Aorta (tissue), 5 donors: Measurements from ENCODE around the gene MPG. TPM values are rescaled to one million over a fixed set of nuclear protein-coding genes. Genes with fewer than 3 reads are reported as not detected.

Experiments used
- ATAC-seq: fragments of 200-7000 bp; cut with Tn5 transposase; one replicate; pipeline ENCODE4 v1.9.1; 2022; ENCODE audit warnings: moderate library complexity; ENCODE audit not compliant: low FRiP score
- DNase-seq, 2 donors: peaks; one replicate each; pipeline ENCODE4 v3.0.0-alpha.2; 2020
- H3K27ac ChIP-seq, 2 donors: one replicate each; pipeline ENCODE4 v1.5.1; 2013; ENCODE audit warnings: low read length in 2 of 2, mild to moderate bottlenecking in 2 of 2, moderate library complexity in 2 of 2, control low read depth in 1 of 2, inconsistent platforms in 1 of 2, low read depth in 1 of 2
- H3K27me3 ChIP-seq, 2 donors: one replicate each; pipeline ENCODE4 v1.6.1; 2013; ENCODE audit warnings: control low read depth in 1 of 2, low read length in 1 of 2, mild to moderate bottlenecking in 1 of 2, moderate library complexity in 1 of 2; ENCODE audit not compliant: insufficient read depth in 2 of 2, control insufficient read depth in 1 of 2
- H3K36me3 ChIP-seq, 2 donors: one replicate each; pipeline ENCODE4 v1.6.1; 2013; ENCODE audit warnings: control low read depth in 1 of 2, low read length in 1 of 2, mild to moderate bottlenecking in 1 of 2; ENCODE audit not compliant: insufficient read depth in 2 of 2, control insufficient read depth in 1 of 2
- H3K4me1 ChIP-seq, 2 donors: one replicate each; pipeline ENCODE4 v1.6.1; 2013; ENCODE audit warnings: low read length in 2 of 2, control low read depth in 1 of 2, mild to moderate bottlenecking in 1 of 2, moderate library complexity in 1 of 2; ENCODE audit not compliant: insufficient read depth in 2 of 2, control insufficient read depth in 1 of 2
- H3K4me3 ChIP-seq, 2 donors: one replicate each; pipeline ENCODE4 v1.5.1; 2013; ENCODE audit warnings: low read length in 2 of 2, control low read depth in 1 of 2, mild to moderate bottlenecking in 1 of 2
- H3K9me3 ChIP-seq: one replicate; pipeline ENCODE4 v1.6.1; 2013; ENCODE audit warnings: mild to moderate bottlenecking, low read length; ENCODE audit not compliant: control insufficient read depth
- WGBS, 2 donors: extraction: QIAGEN DNeasy Blood & Tissue Kit; methylation state at CpG; one replicate each; pipeline ENCODE4 v1.1.7; 2013; 5-methylcytosine and 5-hydroxymethylcytosine counted together
- intact Hi-C, 2 donors: fragments of 100-400 bp; cut with DNase I; formaldehyde crosslinking; loops; one replicate each; pipeline versions ENCODE4 v1.14.2 to v1.15.0; 2022
- polyA plus RNA-seq, 2 donors: library from polyadenylated mRNA; stranded (reverse); fragments of 200-250 nt; gene quantifications; one replicate each; pipeline ENCODE4 v1.2.3, GENCODE V29; 2013
- total RNA-seq, 2 donors: library from RNA; stranded (reverse); fragmentation: NEBNext Ultra II Directional; extraction: Animal tissue kit (Norgen Biotek cat#: 25700); gene quantifications; one replicate each; pipeline ENCODE4 v1.2.1, GENCODE V29; 2021
- donor health status: healthy with polysubstance abuse.
- donor health status: Bipolar disorder and iron deficiency.
- donor health status: DM: no; HTN: no; CAD: no.
- donor health status: DM: no; HTN: no; CAD: no.
- donor health status: DM: yes; HTN: yes; CAD: no.

The MPG gene
- total and polyA plus RNA-seq, 4 donors = 56.2 to 213 (median 74.1) TPM

- intact Hi-C loops = no loop called here
- Histone ChIP-seq H3K27me3 (no peaks in the 10 kb centered on the region), H3K27ac (peak overlapping the region; percentile 20 to 68), H3K9me3 (no peaks in the 10 kb centered on the region), H3K4me1 (no peaks in the 10 kb centered on the region), H3K4me3 (no peak overlapping the region), H3K36me3 (peaks cover 0 to 6% of the 10 kb centered on the region in 2 donors)
- WGBS, 2 donors = 15 to 17% methylated on average over 7 of the region's 7 CpGs
- ATAC-seq (peak; percentile 89), DNase-seq (peak; percentile 92 to 95)
Observed at GRCh38 chr16:84718-85406, 6.8 kb downstream of the MPG start.

- Histone ChIP-seq H3K36me3 (peaks cover 0 to 6% of the 10 kb centered on the region in 2 donors), H3K27me3 (no peaks in the 10 kb centered on the region), H3K4me1 (no peaks in the 10 kb centered on the region), H3K9me3 (no peaks in the 10 kb centered on the region), H3K27ac (peak overlapping the region; percentile 20 to 65), H3K4me3 (no peak overlapping the region)
- DNase-seq = peak in 1 of 2 donors; percentile 56
- ATAC-seq = no peak
- intact Hi-C loops = no loop called here
- 57 to 68% methylated on average over 18 of the region's 18 CpGs for WGBS, 2 donors
Observed at GRCh38 chr16:85407-85782, 7.4 kb downstream of the MPG start.

DNA sequence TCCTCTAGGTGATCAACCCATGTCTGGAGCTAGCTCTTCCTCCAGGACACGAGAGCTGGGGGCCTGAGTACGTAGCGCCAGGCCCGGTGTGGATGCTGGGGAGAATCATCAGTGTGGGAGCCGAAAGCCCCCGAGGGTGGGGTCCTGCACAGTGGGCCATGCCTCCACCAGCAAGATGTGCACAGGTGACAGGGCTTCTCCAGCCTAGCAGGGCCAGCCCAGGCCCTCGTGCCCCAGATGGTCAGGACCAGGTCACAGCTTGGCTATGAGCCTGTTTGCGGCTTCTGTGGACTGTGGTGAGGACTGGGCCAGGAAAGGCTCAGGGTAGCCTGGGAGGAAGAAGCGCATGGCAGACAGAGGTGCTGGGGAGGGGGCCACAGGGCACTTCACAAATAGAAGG, 7.8 kb downstream of the MPG start:
- Histone ChIP-seq H3K9me3 (no peaks in the 10 kb centered on the region), H3K4me1 (no peaks in the 10 kb centered on the region), H3K27me3 (no peaks in the 10 kb centered on the region), H3K27ac (peak overlapping the region in 1 of 2 donors; percentile 9), H3K36me3 (peaks cover 0 to 5% of the 10 kb centered on the region in 2 donors), H3K4me3 (no peak overlapping the region)
- ATAC-seq (no peak), DNase-seq (no peak)
- intact Hi-C loops = no loop called here
- 72 to 78% methylated on average over 9 of the region's 9 CpGs for WGBS, 2 donors

DNA sequence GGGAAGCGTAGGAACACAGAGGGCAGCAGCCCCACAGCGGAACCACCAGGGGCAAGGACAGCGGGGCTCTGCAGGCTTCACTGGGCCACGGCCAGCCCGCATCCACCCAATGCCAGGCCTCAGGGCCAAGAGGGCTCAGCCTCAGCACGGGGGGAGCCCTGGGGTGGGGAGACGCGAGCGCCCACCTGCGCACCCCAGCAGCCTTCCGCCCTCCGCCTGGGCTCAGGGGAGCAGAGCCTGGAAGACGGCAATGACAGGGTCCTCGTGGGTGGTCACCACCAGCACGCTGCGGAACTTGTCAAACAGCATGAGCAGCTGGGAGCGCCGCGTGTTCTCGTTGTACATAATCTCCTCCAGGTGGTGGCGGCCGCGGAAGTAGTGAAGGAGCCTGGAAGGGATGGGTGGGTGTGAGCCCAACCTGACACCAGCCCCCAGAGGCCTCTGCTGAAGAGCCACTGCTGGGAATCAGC, 8.5 kb downstream of the MPG start:
- H3K36me3 ChIP-seq = peaks cover 0 to 5% of the 10 kb centered on the region in 2 donors
- ATAC-seq = no peak
- no peaks in the 10 kb centered on the region for H3K4me1 ChIP-seq
- H3K4me3 ChIP-seq = no peak overlapping the region
- H3K27me3 ChIP-seq = no peaks in the 10 kb centered on the region
- no peak overlapping the region for H3K27ac ChIP-seq
- peak in 1 of 2 donors; percentile 57 for DNase-seq
- H3K9me3 ChIP-seq = no peaks in the 10 kb centered on the region
- WGBS, 2 donors = 87 to 88% methylated on average over 17 to 23 of the region's 23 CpGs
- intact Hi-C loops = no loop called here

- no peak overlapping the region for H3K27ac ChIP-seq
- no peaks in the 10 kb centered on the region for H3K4me1 ChIP-seq
- peaks cover 0 to 5% of the 10 kb centered on the region in 2 donors for H3K36me3 ChIP-seq
- ATAC-seq (no peak), DNase-seq (no peak)
- no peak overlapping the region for H3K4me3 ChIP-seq
- no peaks in the 10 kb centered on the region for H3K9me3 ChIP-seq
- 94% methylated on average over 14 of the region's 14 CpGs for WGBS, 2 donors
- no peaks in the 10 kb centered on the region for H3K27me3 ChIP-seq
- intact Hi-C loops = no loop called here
Observed at GRCh38 chr16:88613-89012, 10.6 kb downstream of the MPG start.

GRCh38 chr16:89391-90302, 11.6 kb downstream of the MPG start:
- H3K9me3 ChIP-seq = no peaks in the 10 kb centered on the region
- intact Hi-C loops = no loop called here
- WGBS, 2 donors = 90 to 91% methylated on average over 30 of the region's 30 CpGs
- H3K27ac ChIP-seq = no peak overlapping the region
- no peak overlapping the region for H3K4me3 ChIP-seq
- H3K27me3 ChIP-seq = no peaks in the 10 kb centered on the region
- ATAC-seq (no peak), DNase-seq (no peak)
- peaks cover 0 to 5% of the 10 kb centered on the region in 2 donors for H3K36me3 ChIP-seq
- H3K4me1 ChIP-seq = no peaks in the 10 kb centered on the region

DNA sequence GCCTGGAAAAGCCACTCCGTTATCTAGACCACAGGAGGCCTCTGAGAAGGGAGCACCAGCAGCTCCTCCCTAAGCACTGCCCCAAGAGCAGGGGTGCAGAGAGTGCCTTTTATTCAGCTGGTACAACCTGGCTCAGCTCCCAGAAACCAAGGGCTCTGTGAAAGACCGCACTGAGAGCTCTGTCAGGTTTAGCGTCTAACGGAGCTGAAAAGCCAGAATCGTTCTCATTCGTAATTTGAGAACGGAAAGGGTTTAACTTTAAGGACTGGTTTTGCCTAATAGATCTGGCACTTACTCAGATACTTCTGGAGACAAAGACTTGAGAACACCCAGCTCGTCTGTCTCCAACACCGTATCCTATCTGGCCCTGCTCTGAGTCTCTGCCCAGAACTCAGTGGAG, 13.5 kb downstream of the MPG start:
- Histone ChIP-seq H3K36me3 (peaks cover 0 to 2% of the 10 kb centered on the region in 2 donors), H3K4me3 (no peak overlapping the region), H3K9me3 (no peaks in the 10 kb centered on the region), H3K4me1 (no peaks in the 10 kb centered on the region), H3K27me3 (no peaks in the 10 kb centered on the region), H3K27ac (no peak overlapping the region)
- intact Hi-C loops = no loop called here
- DNase-seq (no peak), ATAC-seq (peak; percentile 12)
- 3 to 10% methylated on average over 9 of the region's 9 CpGs for WGBS, 2 donors

- no peaks in the 10 kb centered on the region for H3K27me3 ChIP-seq
- no peaks in the 10 kb centered on the region for H3K9me3 ChIP-seq
- DNase-seq (no peak), ATAC-seq (no peak)
- intact Hi-C loops = no loop called here
- no peaks in the 10 kb centered on the region for H3K4me1 ChIP-seq
- WGBS, 2 donors = 76 to 78% methylated on average over 15 of the region's 15 CpGs
- peaks cover 0 to 2% of the 10 kb centered on the region in 2 donors for H3K36me3 ChIP-seq
- no peak overlapping the region for H3K4me3 ChIP-seq
- H3K27ac ChIP-seq = no peak overlapping the region
Observed at GRCh38 chr16:92431-93339, 14.7 kb downstream of the MPG start.
